NCI-H345 (cell line): Measurements from ENCODE around the gene MCHR1.
"Not testable (repeated sequence)": the region's sequence is repeated elsewhere in the genome, so short reads cannot be mapped to it uniquely, and the experiment has no call there.

Experiments used
- DNase-seq: peaks from one replicate; lab custom pipeline; 2025; lab: John Stamatoyannopoulos, UW

MCHR1 gene

DNA sequence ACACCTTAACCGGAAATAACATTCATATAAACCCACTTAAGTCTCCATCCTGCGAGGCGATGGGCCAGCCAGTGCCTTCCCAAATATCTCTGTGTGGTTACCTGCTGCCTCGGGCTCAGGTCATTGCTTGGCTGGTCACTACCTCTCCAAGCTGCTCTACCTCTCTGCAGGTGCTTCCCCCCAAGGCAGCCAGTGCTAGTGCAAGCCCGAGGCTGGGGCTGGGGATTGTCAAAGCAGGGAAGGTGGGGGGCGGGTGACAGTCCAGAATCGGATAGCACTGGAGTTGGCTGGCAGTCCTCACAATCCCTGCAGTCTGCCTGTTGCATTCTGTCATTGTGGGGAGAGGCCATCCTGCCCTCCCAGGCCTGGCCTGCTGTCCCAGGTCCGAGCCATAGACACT lies 11.1 kb downstream of the MCHR1 start:
- DNase-seq, result no peak

DNA sequence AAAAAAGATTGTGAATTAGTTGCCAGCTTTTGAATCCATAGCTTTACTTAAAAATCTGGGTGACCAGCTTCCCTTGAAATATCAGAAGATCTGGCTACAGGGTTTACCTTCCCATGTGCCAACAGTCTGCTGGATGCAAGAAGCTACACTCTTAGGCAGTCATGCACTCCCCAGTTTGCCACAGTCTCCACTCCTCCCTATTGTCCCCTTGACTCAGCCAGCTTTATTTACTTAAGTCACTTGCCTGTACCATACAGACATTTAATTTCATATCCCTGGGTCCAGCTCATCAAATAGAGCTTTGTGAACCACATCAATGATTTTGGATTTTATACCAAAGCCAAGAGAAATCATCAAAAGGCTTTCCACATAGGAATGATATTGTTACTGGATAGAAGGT lies 12.2 kb downstream of the MCHR1 start:
- DNase-seq, result no peak

DNA sequence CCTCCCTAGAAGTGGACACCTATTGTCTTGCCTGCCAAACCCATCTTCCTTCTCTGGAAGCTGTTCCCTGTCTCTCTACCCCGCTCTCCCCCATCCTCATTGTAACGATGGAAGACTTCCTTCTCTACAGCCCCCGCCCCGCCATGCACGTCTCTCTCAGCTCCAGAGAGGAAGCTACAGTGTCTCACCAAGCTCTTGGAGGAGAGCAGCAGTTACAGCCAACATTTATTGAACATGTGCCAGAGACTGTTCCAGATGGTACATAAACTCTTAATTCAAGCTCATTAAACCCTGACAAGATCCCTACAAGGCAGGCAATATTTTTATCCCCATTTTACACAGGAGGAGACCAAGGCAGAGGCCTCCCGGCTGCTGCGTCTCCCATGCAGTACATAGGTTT lies 15.1 kb downstream of the MCHR1 start:
- peak; percentile 19 for DNase-seq

DNA sequence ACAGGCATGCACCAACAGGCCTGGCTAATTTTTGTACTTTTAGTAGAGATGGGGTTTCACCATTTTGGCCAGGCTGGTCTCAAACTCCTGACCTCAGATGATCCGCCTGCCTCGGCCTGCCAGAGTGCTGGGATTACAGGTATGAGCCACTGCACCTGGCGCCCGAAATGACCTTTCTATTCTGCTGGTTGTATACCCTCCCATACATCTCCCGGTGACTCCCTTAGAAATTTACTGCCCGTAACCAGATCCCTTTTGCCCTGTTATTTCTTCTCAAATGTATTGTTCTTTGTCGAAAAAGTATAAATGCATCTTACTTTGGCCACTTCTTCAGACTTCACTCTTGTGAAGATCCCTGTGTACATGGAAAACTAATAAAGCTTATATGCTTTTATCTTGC lies 22.0 kb downstream of the MCHR1 start:
- no peak for DNase-seq

- DNase-seq, result no peak
Observed at GRCh38 chr22:40703174-40703573, 23.9 kb downstream of the MCHR1 start.

DNA sequence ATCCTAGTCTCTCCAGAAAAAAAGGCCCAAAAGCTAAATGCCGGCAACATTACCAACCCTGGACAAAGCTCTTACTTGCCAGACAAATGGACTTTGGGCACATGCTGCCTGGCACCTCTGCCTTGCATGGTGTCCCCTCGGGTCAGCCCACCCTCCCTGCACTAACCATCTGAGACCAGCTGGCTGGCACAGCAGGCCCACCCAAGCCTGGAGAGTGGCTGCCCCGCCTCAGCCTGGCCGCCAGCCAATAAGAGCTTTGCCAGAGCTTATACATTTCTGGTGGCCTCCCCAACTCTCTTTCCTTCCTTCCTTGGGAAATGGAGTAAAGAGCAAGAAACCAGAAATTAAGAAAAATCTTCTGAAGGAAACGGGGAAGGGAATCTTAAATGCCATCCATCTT lies 24.5 kb downstream of the MCHR1 start:
- DNase-seq, result no peak

DNA sequence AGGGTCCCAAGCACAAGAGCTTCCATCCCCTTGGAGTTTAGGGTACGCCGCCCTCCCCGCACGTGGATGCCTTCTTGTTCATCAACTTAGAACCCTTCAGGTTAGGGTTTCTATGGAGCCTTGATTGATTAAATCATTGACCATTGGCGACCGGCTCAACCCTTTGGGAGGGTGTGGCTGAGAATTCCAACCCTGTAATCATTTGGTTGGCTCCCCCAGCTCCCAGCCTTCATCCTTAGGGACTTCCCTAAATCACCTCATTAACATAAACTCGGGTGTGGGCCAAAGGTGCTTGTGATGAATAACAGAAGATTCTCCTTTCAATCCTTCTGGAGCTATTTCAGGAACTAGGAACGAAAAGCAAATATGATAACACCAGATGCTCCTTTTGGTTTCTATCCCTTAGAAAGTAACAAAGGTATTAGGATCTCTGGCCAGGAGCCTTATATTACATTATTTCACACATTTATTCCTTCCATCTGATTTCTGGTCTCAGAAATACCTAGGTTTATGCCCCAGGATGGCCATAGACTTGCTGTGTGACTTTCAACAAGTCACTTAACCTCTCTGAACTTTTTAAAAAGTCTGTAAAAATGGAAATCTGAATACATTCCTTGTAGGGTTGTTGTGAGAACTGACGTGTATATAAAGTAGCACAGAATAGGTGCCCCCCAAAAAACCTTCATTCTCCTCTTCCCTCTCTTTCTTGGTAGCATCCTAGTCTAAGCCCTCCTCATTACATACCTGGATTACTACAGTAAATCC lies 26.8 kb downstream of the MCHR1 start:
- no peak for DNase-seq

DNA sequence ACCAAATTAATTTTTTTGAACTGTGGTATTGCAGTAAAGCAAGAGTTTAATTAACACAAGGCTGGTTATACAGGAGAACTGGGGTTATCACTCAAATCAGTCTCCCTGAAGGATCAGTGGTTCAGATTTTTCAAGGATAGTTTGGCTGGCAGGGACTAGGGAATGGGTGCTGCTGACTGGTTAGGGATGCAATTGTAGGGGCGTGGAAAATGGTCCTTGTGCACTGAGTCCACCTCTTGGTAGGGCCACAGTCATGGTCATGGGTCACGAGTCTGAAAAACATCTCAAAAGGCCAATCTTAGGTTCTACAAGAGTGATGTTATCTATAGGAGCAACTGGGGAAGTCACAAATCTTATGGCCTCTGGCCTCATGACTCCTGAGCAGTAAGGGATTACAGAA lies 27.9 kb downstream of the MCHR1 start:
- no peak for DNase-seq

GRCh38 chr22:40708177-40708576 lies 28.9 kb downstream of the MCHR1 start:
- DNase-seq, result no peak

DNA sequence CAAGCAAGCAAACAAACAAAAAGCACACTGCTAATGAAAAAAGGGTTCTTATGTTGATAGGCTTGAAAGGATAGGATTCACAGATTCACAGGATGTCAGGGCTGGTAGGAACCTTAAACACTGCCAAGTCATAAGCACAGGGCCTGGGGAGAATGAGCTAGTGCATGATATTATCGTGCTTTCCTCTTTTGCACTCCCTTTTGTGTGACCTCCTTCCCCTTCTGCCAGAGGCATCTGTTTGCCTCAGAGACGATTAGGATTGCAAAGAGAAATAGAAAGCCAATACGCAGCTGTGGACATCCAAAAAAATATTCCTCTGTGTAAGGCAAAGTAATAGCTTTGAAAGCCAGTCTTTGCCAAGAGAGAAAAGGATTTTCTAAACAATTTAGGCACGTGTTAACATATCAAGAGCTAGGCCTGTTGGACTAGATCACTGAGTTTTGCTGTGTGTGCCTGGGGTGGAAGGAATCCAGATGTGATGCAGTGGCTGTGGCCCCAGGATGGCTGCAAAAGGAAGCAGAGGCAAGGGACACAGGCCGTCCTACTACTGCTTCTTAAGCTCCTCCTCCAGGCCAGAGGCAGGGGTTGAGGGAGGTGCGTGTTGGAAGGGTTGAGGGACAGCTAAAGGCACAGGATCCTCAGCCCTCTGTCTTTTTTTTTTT lies 30.6 kb downstream of the MCHR1 start:
- no peak for DNase-seq

- no peak for DNase-seq
Observed at GRCh38 chr22:40712311-40712710, 33.0 kb downstream of the MCHR1 start.

DNA sequence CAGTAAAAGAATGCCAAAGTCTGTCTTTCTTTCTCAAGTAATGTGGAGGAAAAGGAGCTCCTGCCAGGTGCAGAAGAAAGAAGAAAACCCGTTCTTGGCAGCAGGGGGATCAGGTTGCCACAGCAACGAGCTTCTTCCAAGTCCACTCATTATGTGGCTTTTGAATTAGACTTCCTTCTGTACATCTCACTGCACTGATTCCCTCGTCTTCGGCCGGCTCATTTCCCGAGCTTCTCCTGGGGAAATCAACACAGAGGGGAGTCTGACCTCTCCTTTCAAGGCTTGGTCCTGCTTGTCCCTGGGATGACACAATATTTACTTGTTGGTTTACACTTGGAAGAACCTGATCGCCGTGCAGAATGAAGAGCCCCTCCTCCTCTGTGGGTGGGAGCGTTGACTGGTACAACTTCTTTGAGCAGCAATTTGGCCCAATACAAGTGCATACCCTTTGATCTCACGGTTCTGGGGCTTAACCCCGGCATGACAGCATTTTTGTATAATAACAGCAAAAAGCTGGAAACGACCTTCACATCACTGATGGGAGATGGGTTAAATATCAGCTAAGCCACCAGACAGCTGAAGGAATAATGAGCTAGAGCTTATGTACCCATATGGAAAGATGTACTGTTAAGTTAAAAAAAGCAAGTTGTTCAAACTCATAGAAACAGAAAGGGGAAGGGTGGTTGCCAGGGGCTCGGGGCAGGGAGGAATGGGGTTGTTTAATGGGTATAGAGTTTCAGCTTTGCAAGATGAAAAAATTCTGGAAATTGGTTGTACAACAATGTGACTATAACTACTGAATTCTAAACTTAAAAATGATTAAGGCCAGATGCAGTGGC lies 35.4 kb downstream of the MCHR1 start:
- peak; percentile 19 for DNase-seq

- no peak for DNase-seq
Observed at GRCh38 chr22:40716116-40716515, 36.8 kb downstream of the MCHR1 start.

GRCh38 chr22:40717657-40718056 lies 38.4 kb downstream of the MCHR1 start:
- not testable (repeated sequence) for DNase-seq

DNA sequence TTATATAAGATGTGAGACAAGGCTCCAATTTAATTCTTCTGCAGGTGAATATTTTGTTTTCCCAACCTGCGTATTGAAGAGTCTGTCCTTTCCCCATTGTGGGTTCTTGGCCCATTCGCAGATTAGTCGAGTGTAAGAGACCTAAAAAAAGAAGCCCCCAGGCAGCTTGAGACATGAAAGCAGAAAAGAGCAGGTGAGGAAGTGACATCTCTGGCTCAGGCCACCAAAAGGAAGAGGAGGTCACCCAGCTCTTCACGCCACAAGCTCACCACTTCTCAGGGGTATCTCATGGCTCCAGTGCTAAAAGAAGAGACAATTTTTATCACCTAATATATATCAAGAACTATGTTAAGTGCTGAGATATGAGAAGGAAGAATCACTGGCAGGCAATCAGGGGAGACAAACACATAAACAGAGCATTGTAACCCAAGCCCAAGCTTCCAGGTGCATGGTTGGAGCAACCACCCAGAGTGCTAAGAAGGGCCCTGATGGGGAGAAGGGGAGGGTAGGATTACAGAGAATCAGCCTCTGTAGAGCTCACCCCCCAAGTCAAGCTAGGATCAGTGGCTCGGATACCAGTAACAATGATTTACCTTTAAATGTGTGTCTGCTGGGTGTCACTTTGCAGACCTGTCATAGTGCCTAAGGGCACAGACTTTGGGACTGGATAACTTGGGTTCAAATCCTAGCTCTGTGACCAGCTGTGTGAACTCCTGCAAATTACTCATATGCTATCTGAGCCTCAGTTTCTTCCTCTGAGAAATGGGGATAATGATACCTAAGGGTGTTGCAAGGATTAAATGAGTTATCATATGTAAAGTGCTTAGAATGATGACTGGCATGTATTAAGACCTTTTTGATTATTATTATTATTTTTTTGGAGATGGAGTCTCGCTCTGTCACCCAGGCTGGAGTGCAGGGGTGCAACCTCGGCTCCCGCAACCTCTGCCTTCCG lies 39.2 kb downstream of the MCHR1 start:
- DNase-seq, result no peak

- DNase-seq, result no peak
Observed at GRCh38 chr22:40719599-40719998, 40.3 kb downstream of the MCHR1 start.

GRCh38 chr22:40720156-40720537 lies 40.9 kb downstream of the MCHR1 start:
- not testable (repeated sequence) for DNase-seq

DNA sequence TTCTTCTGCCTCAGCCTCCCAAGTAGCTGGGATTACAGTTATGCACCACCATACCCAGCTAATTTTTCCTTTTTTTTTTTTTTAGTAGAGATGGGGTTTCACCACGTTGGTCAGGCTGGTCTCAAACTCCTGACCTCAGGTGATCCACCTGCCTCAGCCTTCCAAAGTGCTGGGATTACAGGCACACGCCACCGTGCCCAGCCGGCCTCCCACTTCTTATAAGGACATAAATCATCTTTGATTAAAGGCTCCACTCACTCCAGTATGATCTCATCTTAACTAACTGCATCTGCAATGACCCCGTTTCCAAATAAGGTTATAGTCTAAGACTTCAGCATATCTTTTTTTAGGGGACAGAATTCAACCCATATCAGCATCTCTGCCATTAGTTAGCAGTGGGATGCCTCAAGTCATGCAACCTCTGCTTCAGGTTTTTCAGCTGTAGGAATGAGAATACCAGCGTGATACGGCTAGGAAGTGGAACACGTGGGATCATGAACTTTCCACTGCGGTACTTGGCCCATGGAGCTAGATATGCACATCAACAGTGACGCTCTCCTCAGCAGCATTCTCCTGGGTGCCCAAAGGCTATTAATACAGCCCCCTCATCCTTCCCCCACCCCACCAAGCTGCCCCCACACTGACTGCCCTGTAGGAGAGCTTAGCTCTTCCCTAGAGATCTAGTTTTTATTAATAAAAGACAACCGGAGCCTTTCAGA lies 41.4 kb downstream of the MCHR1 start:
- DNase-seq, result no peak

DNA sequence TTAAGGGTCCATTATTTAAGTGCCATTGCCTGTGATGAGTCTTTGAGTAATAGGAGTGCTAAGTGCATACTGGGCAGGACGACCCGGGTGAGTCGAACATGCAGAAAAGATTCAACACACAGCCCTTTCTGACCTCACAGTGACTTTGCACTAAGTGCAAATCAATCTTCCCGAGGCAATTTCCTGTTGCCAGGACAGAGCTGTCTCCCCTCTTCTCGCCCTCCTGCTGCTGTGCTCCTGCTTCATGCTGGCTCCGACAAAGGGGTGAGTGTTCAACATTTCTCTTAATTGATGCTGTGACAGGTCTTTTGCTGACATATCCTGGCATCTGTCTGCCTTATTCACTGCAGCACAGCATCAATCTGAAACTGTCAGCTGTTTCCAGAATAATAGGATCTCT lies 42.0 kb downstream of the MCHR1 start:
- DNase-seq, result peak; percentile 89

- DNase-seq, result no peak
Observed at GRCh38 chr22:40723396-40723933, 44.2 kb downstream of the MCHR1 start.

- DNase-seq, result no peak
Observed at GRCh38 chr22:40726514-40726913, 47.2 kb downstream of the MCHR1 start.
